HG03575 (cell line): ENCODE results near the gene CLEC18B.
"Not testable (repeated sequence)": the region's sequence is repeated elsewhere in the genome, so short reads cannot be mapped to it uniquely, and the experiment has no call there.

ENCODE experiments used
- ATAC-seq: cut with Tn5 transposase; IDR thresholded peaks from one replicate; pipeline ENCODE4 v1.9.1; 2021; ENCODE audit not compliant: unreplicated experiment, insufficient number of reproducible peaks, low FRiP score; ENCODE audit errors: extremely low read depth

CLEC18B gene

GRCh38 chr16:74448990-74449389, 27.7 kb upstream of the CLEC18B start:
- ATAC-seq: no peak

DNA sequence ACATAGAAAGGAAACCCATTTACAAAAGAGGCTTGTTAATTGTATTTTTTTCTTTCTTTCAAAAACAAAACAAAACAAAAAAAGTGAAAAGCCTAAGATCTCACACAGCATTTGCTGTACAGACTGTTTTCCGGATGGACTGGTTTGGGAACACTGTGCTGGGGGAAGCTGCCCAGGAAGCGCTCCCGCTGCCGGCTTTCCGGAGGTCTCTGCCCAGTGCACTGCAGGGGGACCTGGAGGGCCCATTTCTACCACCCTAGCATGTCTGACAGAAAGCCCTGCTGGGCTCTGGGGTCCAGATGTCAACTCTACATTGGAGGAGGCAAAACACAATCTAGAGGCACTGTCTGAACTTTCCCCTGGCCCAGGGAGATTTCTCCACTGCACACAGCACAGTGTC, 26.3 kb upstream of the CLEC18B start:
- no peak for ATAC-seq

DNA sequence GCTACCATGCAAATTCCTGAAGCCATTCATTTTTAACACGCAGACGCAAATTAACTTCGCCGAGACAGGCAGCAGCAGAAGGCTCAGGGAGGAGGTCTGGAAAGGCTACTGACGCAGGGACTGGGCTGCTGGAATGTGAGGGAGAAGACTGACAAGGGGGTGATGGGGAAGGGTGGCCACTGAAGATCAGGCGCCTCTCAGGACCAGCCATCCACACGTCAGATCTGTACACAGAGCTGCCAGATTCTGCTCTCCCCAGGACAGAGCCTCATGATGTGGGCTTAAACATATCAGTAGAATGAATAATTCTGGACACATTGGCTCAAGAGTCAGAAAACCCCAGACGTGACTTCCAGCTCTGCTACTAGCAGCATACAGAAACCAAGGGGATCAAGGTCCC, 25.6 kb upstream of the CLEC18B start:
- ATAC-seq: no peak

- not testable (repeated sequence) for ATAC-seq
Measured at GRCh38 chr16:74443624-74444346, 22.5 kb upstream of the CLEC18B start.

DNA sequence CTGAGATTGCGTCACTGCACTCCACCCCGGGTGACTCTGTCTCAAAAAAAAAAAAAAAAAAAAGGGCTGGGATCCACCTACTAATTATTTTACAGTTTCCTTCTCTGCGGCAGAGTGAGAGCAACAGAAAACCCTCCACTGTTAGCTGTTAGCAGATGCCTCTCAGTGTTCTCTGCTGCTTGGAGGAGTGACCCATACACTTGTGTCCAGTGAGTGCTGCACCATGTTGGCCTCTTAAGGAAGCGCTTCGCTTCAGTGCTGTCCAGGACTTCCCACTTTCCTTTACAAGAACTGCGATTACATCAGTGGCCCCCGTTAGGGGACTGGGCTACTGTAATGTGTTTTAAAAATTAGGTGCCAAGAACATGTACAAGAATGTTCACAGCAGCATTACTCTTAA, 18.4 kb upstream of the CLEC18B start:
- ATAC-seq: no peak

- ATAC-seq: no peak
Measured at GRCh38 chr16:74438492-74438979, 17.3 kb upstream of the CLEC18B start.

DNA sequence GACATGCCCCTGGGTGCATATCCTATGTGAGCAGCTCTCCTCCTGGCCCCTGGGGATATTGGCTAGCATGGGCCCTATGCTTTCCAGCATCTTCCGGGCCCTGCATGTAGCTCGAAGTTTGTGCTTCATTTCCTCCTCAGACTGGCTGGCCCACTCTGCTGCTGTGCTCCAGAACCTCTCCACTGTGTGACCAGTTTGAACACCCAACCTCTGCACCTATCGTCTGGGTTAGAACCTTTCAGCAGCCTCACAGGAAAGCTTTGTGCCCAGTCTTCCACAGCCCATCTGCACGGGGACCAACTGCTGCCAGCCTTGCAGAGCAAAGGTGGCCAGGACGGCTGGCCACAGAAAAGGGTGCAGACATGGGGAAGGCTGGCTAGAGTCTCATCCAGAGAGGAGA, 10.2 kb upstream of the CLEC18B start:
- no peak for ATAC-seq

- ATAC-seq: not testable (repeated sequence)
Measured at GRCh38 chr16:74430036-74430712, 8.9 kb upstream of the CLEC18B start.

DNA sequence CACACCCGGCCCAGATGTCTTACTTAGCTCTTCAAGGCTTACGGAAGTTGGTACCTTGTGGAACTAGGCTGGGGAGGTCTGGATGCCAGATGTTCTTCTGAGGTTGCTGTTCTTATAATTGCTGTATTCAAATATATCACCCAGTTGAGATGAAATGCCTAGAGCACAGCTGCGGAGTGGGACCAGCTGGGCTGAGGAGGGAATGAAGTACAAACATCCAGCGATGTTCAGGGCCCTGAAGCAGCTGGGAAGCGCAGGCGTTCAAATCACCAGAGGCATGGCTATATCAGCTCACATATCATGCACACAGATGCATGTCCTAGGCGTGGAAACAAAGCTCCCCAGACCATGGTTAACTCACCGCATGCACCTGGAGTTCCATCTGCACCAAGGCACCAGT, 7.2 kb upstream of the CLEC18B start:
- ATAC-seq: not testable (repeated sequence)

DNA sequence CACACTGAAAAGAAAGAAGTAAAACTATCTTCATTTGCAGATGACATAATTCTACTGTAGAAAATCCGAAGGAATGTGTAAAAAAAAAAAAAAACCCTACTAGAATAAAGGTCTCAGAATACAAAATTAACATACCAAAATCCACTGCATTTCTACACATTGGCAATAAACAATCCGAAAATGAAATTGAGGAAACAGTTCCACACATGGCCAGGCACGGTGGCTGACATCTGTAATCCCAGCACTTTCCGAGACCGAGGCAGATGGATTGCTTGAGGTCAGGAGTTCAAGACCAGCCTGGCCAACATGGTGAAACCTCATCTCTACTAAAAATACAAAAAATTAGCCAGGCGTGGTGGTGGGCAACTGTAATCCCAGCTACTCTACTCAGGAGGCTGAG, 4.5 kb upstream of the CLEC18B start:
- not testable (repeated sequence) for ATAC-seq

DNA sequence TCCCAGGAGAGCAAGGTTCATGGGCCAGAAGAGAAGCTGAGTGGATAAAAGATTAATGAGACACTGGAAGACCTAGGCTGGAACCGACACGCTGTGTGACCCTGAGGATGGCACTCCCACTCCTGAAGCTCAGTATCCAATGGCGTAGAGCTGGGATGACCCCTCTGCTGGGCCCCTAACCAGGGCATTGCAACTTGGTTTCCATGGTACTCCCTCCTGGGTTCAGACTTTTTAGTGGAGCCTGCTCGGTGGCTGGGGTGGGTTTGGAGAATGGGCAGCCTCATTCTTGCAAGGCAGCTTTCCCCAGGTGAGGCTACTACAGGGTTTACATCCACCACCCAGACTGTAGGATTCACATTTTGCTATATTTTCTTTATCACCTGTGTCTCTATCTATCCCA, 2.4 kb upstream of the CLEC18B start:
- ATAC-seq: not testable (repeated sequence)

- ATAC-seq: not testable (repeated sequence)
Measured at GRCh38 chr16:74422086-74422485, 808 bp upstream of the CLEC18B start.

GRCh38 chr16:74421482-74421785, 156 bp upstream of the CLEC18B start:
- ATAC-seq: not testable (repeated sequence)

DNA sequence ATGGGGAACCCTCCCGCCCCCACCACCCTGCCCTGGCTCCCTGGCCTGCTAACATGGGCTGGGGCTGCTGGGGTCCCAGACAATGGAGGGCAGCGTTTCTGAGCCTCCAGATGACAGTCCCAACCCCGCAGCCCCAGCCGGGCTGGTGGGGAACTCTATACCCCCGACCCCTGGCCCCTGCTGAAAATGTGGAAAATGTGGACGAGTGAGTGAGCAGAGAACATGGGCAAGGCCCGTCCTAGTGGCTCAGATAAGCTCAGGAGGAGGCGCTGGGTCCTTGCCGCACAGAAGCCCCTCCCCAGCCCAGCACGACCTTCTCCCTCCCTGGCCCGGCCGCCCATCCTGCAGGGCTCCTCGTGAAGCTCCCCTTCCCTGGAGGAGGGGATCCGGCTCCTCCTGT, 1.5 kb downstream of the CLEC18B start:
- ATAC-seq: not testable (repeated sequence)

GRCh38 chr16:74417897-74418296, 3.4 kb downstream of the CLEC18B start:
- not testable (repeated sequence) for ATAC-seq

DNA sequence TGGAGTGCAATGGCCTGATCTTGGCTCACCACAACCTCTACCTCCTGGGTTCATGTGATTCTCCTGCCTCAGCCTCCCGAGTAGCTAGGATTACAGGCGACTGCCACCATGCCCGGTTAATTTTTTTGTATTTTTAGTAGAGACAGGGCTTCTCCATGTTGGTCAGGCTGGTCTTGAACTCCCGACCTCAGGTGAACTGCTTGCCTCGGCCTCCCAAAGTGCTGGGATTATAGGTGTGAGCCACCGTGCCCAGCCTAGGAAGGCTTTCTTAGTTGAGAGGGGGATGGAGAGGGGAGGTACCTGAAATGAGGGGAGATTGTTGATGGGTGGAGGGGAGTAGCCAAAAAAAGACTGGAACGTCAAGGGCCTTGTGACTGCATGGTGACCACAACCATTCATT, 7.4 kb downstream of the CLEC18B start:
- ATAC-seq: not testable (repeated sequence)

DNA sequence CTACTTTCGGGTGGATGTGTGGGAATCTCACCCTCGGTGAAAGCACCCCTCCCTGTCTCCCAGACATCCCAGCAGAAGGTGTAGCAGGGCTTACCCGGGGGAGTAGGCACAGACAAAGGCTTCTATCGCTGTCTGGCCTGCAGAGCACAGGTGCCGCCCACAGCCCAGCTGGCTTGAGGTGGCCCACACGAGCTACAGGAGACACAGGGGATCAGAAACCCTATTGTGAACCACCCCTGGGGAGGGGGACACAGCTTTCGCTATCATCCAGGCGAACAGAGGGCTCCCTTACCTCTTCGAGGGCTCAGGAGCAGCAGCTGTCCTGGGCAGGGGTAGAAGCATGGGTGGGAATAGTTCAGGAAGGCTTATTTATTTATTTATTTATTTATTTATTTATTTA, 7.8 kb downstream of the CLEC18B start:
- ATAC-seq: not testable (repeated sequence)

- ATAC-seq: not testable (repeated sequence)
Measured at GRCh38 chr16:74412775-74413390, 8.4 kb downstream of the CLEC18B start.

- not testable (repeated sequence) for ATAC-seq
Measured at GRCh38 chr16:74412138-74412774, 9.0 kb downstream of the CLEC18B start.

GRCh38 chr16:74410981-74411380, 10.3 kb downstream of the CLEC18B start:
- not testable (repeated sequence) for ATAC-seq
